GM20000 (cell line): ENCODE measurements around the gene SLF2.

Experiments used
- DNase-seq: peaks from one replicate; pipeline ENCODE4 v3.0.0; 2012; ENCODE audit warnings: low spot score
- TF ChIP-seq, protein P1 (sequence below): IDR thresholded peaks from 2 replicates; pipeline ENCODE4 v1.5.1; 2012; ENCODE audit warnings: mild to moderate bottlenecking, control low read depth; ENCODE audit errors: extremely low read depth, missing control alignments

SLF2 gene

DNA sequence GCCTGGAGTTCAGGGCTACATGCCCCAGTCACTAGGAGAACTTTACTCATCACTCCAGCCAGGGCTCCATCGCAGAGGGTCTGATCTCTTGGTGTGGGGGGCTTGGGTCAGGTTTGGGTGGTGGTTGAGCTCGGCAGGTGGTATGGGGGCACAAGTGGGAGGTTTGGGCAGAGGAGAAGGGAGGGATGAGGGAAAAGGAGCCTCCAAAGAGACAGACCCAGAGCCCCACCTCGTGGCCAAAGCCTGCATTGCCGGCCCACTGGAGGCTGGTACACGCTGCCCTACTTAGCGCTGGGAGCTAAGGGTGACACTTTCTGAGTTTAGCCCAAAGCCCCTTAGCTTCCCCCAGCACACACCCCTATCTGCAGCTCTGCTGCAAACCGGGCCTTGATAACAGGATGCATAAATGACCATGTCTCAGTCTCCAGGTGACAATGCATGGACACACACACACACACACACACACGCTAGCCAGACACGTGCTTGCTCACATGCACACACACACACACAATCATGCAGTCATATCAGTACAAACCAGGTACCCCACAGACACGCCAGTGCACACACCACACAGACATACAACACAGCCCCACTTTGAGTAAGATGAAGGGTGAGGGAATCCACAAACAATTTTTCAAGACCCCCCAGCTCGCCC is 101.6 kb downstream of the SLF2 start:
- TF ChIP-seq, protein P1, sequence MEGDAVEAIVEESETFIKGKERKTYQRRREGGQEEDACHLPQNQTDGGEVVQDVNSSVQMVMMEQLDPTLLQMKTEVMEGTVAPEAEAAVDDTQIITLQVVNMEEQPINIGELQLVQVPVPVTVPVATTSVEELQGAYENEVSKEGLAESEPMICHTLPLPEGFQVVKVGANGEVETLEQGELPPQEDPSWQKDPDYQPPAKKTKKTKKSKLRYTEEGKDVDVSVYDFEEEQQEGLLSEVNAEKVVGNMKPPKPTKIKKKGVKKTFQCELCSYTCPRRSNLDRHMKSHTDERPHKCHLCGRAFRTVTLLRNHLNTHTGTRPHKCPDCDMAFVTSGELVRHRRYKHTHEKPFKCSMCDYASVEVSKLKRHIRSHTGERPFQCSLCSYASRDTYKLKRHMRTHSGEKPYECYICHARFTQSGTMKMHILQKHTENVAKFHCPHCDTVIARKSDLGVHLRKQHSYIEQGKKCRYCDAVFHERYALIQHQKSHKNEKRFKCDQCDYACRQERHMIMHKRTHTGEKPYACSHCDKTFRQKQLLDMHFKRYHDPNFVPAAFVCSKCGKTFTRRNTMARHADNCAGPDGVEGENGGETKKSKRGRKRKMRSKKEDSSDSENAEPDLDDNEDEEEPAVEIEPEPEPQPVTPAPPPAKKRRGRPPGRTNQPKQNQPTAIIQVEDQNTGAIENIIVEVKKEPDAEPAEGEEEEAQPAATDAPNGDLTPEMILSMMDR: peak; percentile 81

More for the DNA sequence above, 101.6 kb downstream of the SLF2 start:
- peak; percentile 88 for DNase-seq
